ENCODE data around the gene TMEM38A.
A peak's percentile ranks its signal among the peaks of the same experiment; 100 is the strongest.

The TMEM38A gene

GRCh38 chr19:16660763-16661479 lies at the start of gene TMEM38A:
TSS of gene TMEM38A (plus strand) at chr19:16661139. CDS start at chr19:16661218, 79 bp downstream.
- DNase-seq = peak; percentile 40

- no peak for DNase-seq
These were observed 48.3 kb upstream of the TMEM38A start for GRCh38 chr19:16612636-16613035.

- no peak for DNase-seq
These were observed 47.1 kb upstream of the TMEM38A start for GRCh38 chr19:16613841-16614240.

- no peak for DNase-seq
These were observed 46.0 kb upstream of the TMEM38A start for GRCh38 chr19:16614941-16615340.

GRCh38 chr19:16615808-16616207 lies 45.1 kb upstream of the TMEM38A start:
- no peak for DNase-seq

GRCh38 chr19:16618248-16618647 lies 42.7 kb upstream of the TMEM38A start:
- no peak for DNase-seq

- DNase-seq = no peak
These were observed 41.5 kb upstream of the TMEM38A start for GRCh38 chr19:16619457-16619856.

GRCh38 chr19:16620018-16620417 lies 40.9 kb upstream of the TMEM38A start:
- DNase-seq = no peak

GRCh38 chr19:16620584-16620983 lies 40.4 kb upstream of the TMEM38A start:
- DNase-seq = no peak

GRCh38 chr19:16621165-16621800 lies 39.7 kb upstream of the TMEM38A start:
- DNase-seq = no peak

- DNase-seq = no peak
These were observed 37.9 kb upstream of the TMEM38A start for GRCh38 chr19:16623066-16623465.

- no peak for DNase-seq
These were observed 37.4 kb upstream of the TMEM38A start for GRCh38 chr19:16623576-16623975.

- no peak for DNase-seq
These were observed 36.7 kb upstream of the TMEM38A start for GRCh38 chr19:16624236-16624635.

- no peak for DNase-seq
These were observed 35.6 kb upstream of the TMEM38A start for GRCh38 chr19:16625163-16625958.

GRCh38 chr19:16626796-16627192 lies 34.1 kb upstream of the TMEM38A start:
- peak; percentile 10 for DNase-seq

- no peak for DNase-seq
These were observed 33.6 kb upstream of the TMEM38A start for GRCh38 chr19:16627193-16627927.

GRCh38 chr19:16627928-16628182 lies 33.1 kb upstream of the TMEM38A start:
- DNase-seq = no peak

- DNase-seq = peak; percentile 96
These were observed 32.6 kb upstream of the TMEM38A start, which contains the start of gene MED26 for GRCh38 chr19:16628183-16628983. TSS of gene MED26 (minus strand) at chr19:16628204. CDS start at chr19:16627943, 261 bp downstream.

- DNase-seq = no peak
These were observed 31.8 kb upstream of the TMEM38A start for GRCh38 chr19:16628984-16629691.

GRCh38 chr19:16631465-16631864 lies 29.5 kb upstream of the TMEM38A start:
- no peak for DNase-seq

- no peak for DNase-seq
These were observed 23.4 kb upstream of the TMEM38A start for GRCh38 chr19:16637535-16637934.

GRCh38 chr19:16638666-16639065 lies 22.3 kb upstream of the TMEM38A start:
- no peak for DNase-seq

Measured in stimulated activated CD4-positive, alpha-beta T cell treated with anti-CD3 and anti-CD28 coated beads, Interleukin-12 subunit alpha, Interleukin-12 subunit beta, amount 100 ng/mL, for 4 hours (primary cell).